HUES6 (cell line): Measurements from ENCODE around the gene NEK3.
"Not testable (repeated sequence)": the region's sequence is repeated elsewhere in the genome, so short reads cannot be mapped to it uniquely, and the experiment has no call there.

Source experiments
- H3K27ac ChIP-seq: 2 replicates; pipeline ENCODE4 v1.7.0; 2013; ENCODE audit warnings: low read depth, mild to moderate bottlenecking, low read length, inconsistent platforms
- H3K27me3 ChIP-seq: 2 replicates; pipeline ENCODE4 v1.6.1; 2013; ENCODE audit warnings: low read length; ENCODE audit not compliant: control insufficient read depth, insufficient read depth
- H3K36me3 ChIP-seq: 2 replicates; pipeline ENCODE4 v1.6.1; 2013; ENCODE audit warnings: low read length; ENCODE audit not compliant: control insufficient read depth, insufficient read depth
- H3K4me1 ChIP-seq: 2 replicates; pipeline ENCODE4 v1.6.1; 2013; ENCODE audit warnings: low read length; ENCODE audit not compliant: control insufficient read depth, insufficient read depth
- H3K4me3 ChIP-seq: 2 replicates; pipeline ENCODE4 v1.5.1; 2013; ENCODE audit warnings: low read depth, low read length
- H3K9ac ChIP-seq: one replicate; pipeline ENCODE4 v1.6.1; 2013; ENCODE audit warnings: mild to moderate bottlenecking, low read length
- H3K9me3 ChIP-seq: 2 replicates; pipeline ENCODE4 v1.6.1; 2013; ENCODE audit warnings: low read depth, low read length; ENCODE audit not compliant: control insufficient read depth, insufficient read depth

The NEK3 gene

GRCh38 chr13:52159159-52159982 lies at the start of gene NEK3:
TSS of gene NEK3 (minus strand) at chr13:52159597. CDS start at chr13:52156191, 3,406 bp downstream.
- Histone ChIP-seq H3K27ac (peak within 1 kb of the TSS; percentile 73; the same call in 1 of the 2 replicates), H3K4me1 (peaks cover 19% of the 10 kb centered on the region), H3K9me3 (no peaks in the 10 kb centered on the region), H3K27me3 (peaks cover 7% of the 10 kb centered on the region), H3K9ac (peak within 1 kb of the TSS; percentile 79), H3K4me3 (peak within 1 kb of the TSS; percentile 91), H3K36me3 (no peaks in the 10 kb centered on the region)

GRCh38 chr13:52208384-52208783 lies 49.0 kb upstream of the NEK3 start:
- H3K4me1 ChIP-seq, H3K4me3 ChIP-seq, H3K36me3 ChIP-seq, H3K9me3 ChIP-seq, H3K27ac ChIP-seq, H3K9ac ChIP-seq, H3K27me3 ChIP-seq: not testable (repeated sequence)

- not testable (repeated sequence) for H3K27ac ChIP-seq, H3K9me3 ChIP-seq, H3K4me1 ChIP-seq, H3K4me3 ChIP-seq, H3K27me3 ChIP-seq, H3K9ac ChIP-seq, H3K36me3 ChIP-seq
Measured at GRCh38 chr13:52207896-52208295, 48.5 kb upstream of the NEK3 start.

- H3K4me1 ChIP-seq, H3K4me3 ChIP-seq, H3K9me3 ChIP-seq, H3K36me3 ChIP-seq, H3K9ac ChIP-seq, H3K27ac ChIP-seq, H3K27me3 ChIP-seq: not testable (repeated sequence)
Measured at GRCh38 chr13:52207337-52207736, 47.9 kb upstream of the NEK3 start.

- H3K27ac ChIP-seq, H3K9ac ChIP-seq, H3K9me3 ChIP-seq, H3K36me3 ChIP-seq, H3K27me3 ChIP-seq, H3K4me3 ChIP-seq, H3K4me1 ChIP-seq: not testable (repeated sequence)
Measured at GRCh38 chr13:52204546-52204945, 45.1 kb upstream of the NEK3 start.

- not testable (repeated sequence) for H3K4me3 ChIP-seq, H3K4me1 ChIP-seq, H3K36me3 ChIP-seq, H3K27ac ChIP-seq, H3K9ac ChIP-seq, H3K9me3 ChIP-seq, H3K27me3 ChIP-seq
Measured at GRCh38 chr13:52203864-52204263, 44.5 kb upstream of the NEK3 start.

GRCh38 chr13:52202506-52202905 lies 43.1 kb upstream of the NEK3 start:
- H3K27me3 ChIP-seq, H3K27ac ChIP-seq, H3K4me3 ChIP-seq, H3K9me3 ChIP-seq, H3K4me1 ChIP-seq, H3K9ac ChIP-seq, H3K36me3 ChIP-seq: not testable (repeated sequence)

GRCh38 chr13:52201439-52202193 lies 42.2 kb upstream of the NEK3 start:
- H3K9ac ChIP-seq, H3K4me1 ChIP-seq, H3K9me3 ChIP-seq, H3K27me3 ChIP-seq, H3K4me3 ChIP-seq, H3K27ac ChIP-seq, H3K36me3 ChIP-seq: not testable (repeated sequence)

- H3K27me3 ChIP-seq = no peaks in the 10 kb centered on the region
- peak overlapping the region; percentile 95; the same call in 1 of the 2 replicates for H3K4me3 ChIP-seq
- H3K9ac ChIP-seq = no peak overlapping the region
- H3K9me3 ChIP-seq = no peaks in the 10 kb centered on the region
- H3K27ac ChIP-seq = no peak overlapping the region
- H3K36me3 ChIP-seq = no peaks in the 10 kb centered on the region
- H3K4me1 ChIP-seq = no peaks in the 10 kb centered on the region
Measured at GRCh38 chr13:52195401-52195837, 36.0 kb upstream of the NEK3 start.

GRCh38 chr13:52194184-52194868 lies 34.9 kb upstream of the NEK3 start:
- Histone ChIP-seq H3K4me1 (no peaks in the 10 kb centered on the region), H3K27me3 (no peaks in the 10 kb centered on the region), H3K27ac (no peak overlapping the region), H3K9ac (peak overlapping the region; percentile 88), H3K4me3 (peak overlapping the region; percentile 95), H3K9me3 (no peaks in the 10 kb centered on the region), H3K36me3 (0 out of 2 replicates have a peak, but pooled peaks cover 4% of the 10 kb centered on the region)
